ENCODE results near the gene TNNT1.

The TNNT1 gene

GRCh38 chr19:55133639-55134444, 15.2 kb downstream of the TNNT1 start:
- no peak for DNase-seq (ENCODE audit: insufficient read length, low spot score)

GRCh38 chr19:55132453-55133129, 16.4 kb downstream of the TNNT1 start:
- TF ChIP-seq CTCF (IDR thresholded peaks at IDR 0.05; ENCODE audit: insufficient read depth, missing control alignments), result peak; percentile 22
- DNase-seq (ENCODE audit: insufficient read length, low spot score) (no peak), FAIRE-seq (no peak)

More at GRCh38 chr19:55133639-55134444, 15.2 kb downstream of the TNNT1 start:
- no peak for FAIRE-seq
- no peak for TF ChIP-seq CTCF (IDR thresholded peaks at IDR 0.05; ENCODE audit: insufficient read depth, missing control alignments)

- no peak for TF ChIP-seq CTCF (IDR thresholded peaks at IDR 0.05; ENCODE audit: insufficient read depth, missing control alignments)
- no peak for FAIRE-seq
These were observed 17.6 kb downstream of the TNNT1 start for GRCh38 chr19:55131421-55131820.

GRCh38 chr19:55119053-55119452, 30.0 kb downstream of the TNNT1 start:
- no peak for FAIRE-seq
- DNase-seq (ENCODE audit: insufficient read length, low spot score), result no peak
- TF ChIP-seq CTCF (IDR thresholded peaks at IDR 0.05; ENCODE audit: insufficient read depth, missing control alignments), result no peak

More at GRCh38 chr19:55131421-55131820, 17.6 kb downstream of the TNNT1 start:
- DNase-seq (ENCODE audit: insufficient read length, low spot score), result no peak

GRCh38 chr19:55118401-55118991, 30.5 kb downstream of the TNNT1 start:
- DNase-seq (ENCODE audit: insufficient read length, low spot score), result no peak
- no peak for FAIRE-seq
- no peak for TF ChIP-seq CTCF (IDR thresholded peaks at IDR 0.05; ENCODE audit: insufficient read depth, missing control alignments)

GRCh38 chr19:55117663-55118391, 31.2 kb downstream of the TNNT1 start:
- peak; percentile 97 for DNase-seq (ENCODE audit: insufficient read length, low spot score)
- FAIRE-seq, result no peak
- no peak for TF ChIP-seq CTCF (IDR thresholded peaks at IDR 0.05; ENCODE audit: insufficient read depth, missing control alignments)

Measured in D721Med (cell line).